ENCODE results near the gene FANCM.
A peak's percentile ranks its signal among the peaks of the same experiment; 100 is the strongest.

DNA sequence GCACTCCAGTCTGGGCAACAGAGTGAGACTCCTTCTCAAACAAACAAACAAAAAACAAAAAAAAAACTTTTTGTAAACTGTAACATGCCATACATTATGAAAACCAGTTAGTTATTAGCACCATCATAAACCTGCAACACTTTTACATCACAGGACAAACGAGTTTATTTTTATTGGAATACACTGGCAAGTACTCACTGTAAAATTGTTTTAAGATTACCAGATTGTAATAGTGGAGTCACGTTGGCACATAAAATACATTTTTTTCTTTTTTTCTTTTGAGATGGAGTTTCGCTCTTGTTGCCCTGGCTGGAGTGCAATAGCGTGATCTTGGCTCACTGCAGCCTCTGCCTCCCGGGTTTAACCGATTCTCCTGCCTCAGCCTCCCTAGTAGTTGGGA is 17.1 kb upstream of the FANCM start:
- TF ChIP-seq, protein P1, sequence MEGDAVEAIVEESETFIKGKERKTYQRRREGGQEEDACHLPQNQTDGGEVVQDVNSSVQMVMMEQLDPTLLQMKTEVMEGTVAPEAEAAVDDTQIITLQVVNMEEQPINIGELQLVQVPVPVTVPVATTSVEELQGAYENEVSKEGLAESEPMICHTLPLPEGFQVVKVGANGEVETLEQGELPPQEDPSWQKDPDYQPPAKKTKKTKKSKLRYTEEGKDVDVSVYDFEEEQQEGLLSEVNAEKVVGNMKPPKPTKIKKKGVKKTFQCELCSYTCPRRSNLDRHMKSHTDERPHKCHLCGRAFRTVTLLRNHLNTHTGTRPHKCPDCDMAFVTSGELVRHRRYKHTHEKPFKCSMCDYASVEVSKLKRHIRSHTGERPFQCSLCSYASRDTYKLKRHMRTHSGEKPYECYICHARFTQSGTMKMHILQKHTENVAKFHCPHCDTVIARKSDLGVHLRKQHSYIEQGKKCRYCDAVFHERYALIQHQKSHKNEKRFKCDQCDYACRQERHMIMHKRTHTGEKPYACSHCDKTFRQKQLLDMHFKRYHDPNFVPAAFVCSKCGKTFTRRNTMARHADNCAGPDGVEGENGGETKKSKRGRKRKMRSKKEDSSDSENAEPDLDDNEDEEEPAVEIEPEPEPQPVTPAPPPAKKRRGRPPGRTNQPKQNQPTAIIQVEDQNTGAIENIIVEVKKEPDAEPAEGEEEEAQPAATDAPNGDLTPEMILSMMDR (IDR thresholded peaks at IDR 0.05) = no peak
- TF ChIP-seq POLR2A (IDR thresholded peaks at IDR 0.05) (no peak), POLR2AphosphoS5 (IDR thresholded peaks at IDR 0.05) (peak; percentile 61)
